K562 (cell line): ENCODE data around the gene NIPA2. TPM values are rescaled to one million over a fixed set of nuclear protein-coding genes. Genes with fewer than 3 reads are reported as not detected.

ENCODE experiments used
- ATAC-seq: fragments of 200-7000 bp; cut with Tn5 transposase; 3 replicates; pipeline ENCODE4 v1.9.1; 2020; ENCODE audit warnings: moderate library complexity
- BruUV-seq: library from RNA; stranded (reverse); fragments of 400-500 nt; replicated peaks from 2 replicates; lab custom pipeline; 2021; lab: Mats Ljungman, UMichigan
- CTCF ChIA-PET: fragments of 300-600 bp; formaldehyde crosslinking; extraction: SDS; loops from one replicate; lab custom pipeline; 2021; ENCODE audit warnings: low intra/inter-chr PET ratio; lab: Yijun Ruan, JAX
- POLR2A ChIA-PET: fragments of 300-600, 350-650 bp; sonication (Branson Sonifier 250); formaldehyde crosslinking; extraction: SDS; loops from one replicate; lab custom pipeline; 2021; ENCODE audit warnings: antibody characterized with exemption, inconsistent platforms; lab: Yijun Ruan, JAX
- DNase-seq, 4 experiments: peaks; one replicate each; pipeline versions ENCODE4 v3.0.0 to v3.0.0-alpha.2; 2011 to 2018; ENCODE audit warnings: low spot score in 3 of 4, mixed read lengths in 3 of 4; ENCODE audit errors: extremely low read depth in 1 of 4
- FAIRE-seq: peaks from 2 replicates; lab custom pipeline; 2011; peaks lifted over from hg19 to GRCh38; lab: Jason Lieb, UNC
- H2AFZ ChIP-seq: 2 replicates; pipeline ENCODE4 v1.6.0; 2011; ENCODE audit warnings: low read depth, low read length, control low read depth, inconsistent platforms
- H3K27ac ChIP-seq: fragments of 200-600 bp; 3 replicates; pipeline ENCODE4 v1.8.0; 2011; ENCODE audit warnings: low read depth, mild to moderate bottlenecking, control low read depth, inconsistent platforms, low read length, moderate library complexity, mixed read lengths; ENCODE audit errors: extremely low read depth
- H3K27me3 ChIP-seq, 2 experiments: fragments of 300-600 bp in 1 of 2; 2 replicates in 1 of 2; 3 replicates in 1 of 2; pipeline versions ENCODE4 v1.6.0 to v1.8.0; 2011; ENCODE audit warnings: inconsistent platforms in 2 of 2, low read length in 2 of 2, mild to moderate bottlenecking in 1 of 2, mixed read lengths in 1 of 2, moderate library complexity in 1 of 2; ENCODE audit not compliant: control insufficient read depth in 2 of 2, insufficient read depth in 2 of 2
- H3K36me3 ChIP-seq: fragments of 300-600 bp; 3 replicates; pipeline ENCODE4 v1.8.0; 2011; ENCODE audit warnings: mild to moderate bottlenecking, low read length, inconsistent platforms; ENCODE audit not compliant: control insufficient read depth, insufficient read depth
- H3K4me1 ChIP-seq, 2 experiments: fragments of 200-600 bp in 1 of 2; replicated peaks in 1 of 2; 2 replicates in 1 of 2; 3 replicates in 1 of 2; pipeline versions ENCODE4 v1.5.1 to v1.8.0; 2011; ENCODE audit warnings: inconsistent platforms in 2 of 2, low read length in 2 of 2, mild to moderate bottlenecking in 1 of 2, mixed read lengths in 1 of 2, moderate library complexity in 1 of 2; ENCODE audit not compliant: control insufficient read depth in 2 of 2, insufficient read depth in 2 of 2
- H3K4me2 ChIP-seq: 2 replicates; pipeline ENCODE4 v1.6.1; 2011; ENCODE audit warnings: low read length, control low read depth, inconsistent platforms, mixed read lengths; ENCODE audit not compliant: insufficient read depth
- H3K4me3 ChIP-seq: fragments of 200-600 bp; sonication (generic), shearing (Covaris generic); 2 replicates; pipeline ENCODE4 v1.5.1; 2016; ENCODE audit warnings: control low read depth, inconsistent platforms
- H3K79me2 ChIP-seq: fragments of 200-600 bp; 3 replicates; pipeline ENCODE4 v1.8.0; 2011; ENCODE audit warnings: low read length, inconsistent platforms; ENCODE audit not compliant: control insufficient read depth, insufficient read depth
- H3K9ac ChIP-seq, 2 experiments: 2 replicates each; pipeline versions ENCODE4 v1.6.0 to v1.6.1; 2011; ENCODE audit warnings: low read depth in 2 of 2, low read length in 2 of 2, control low read depth in 1 of 2, inconsistent platforms in 1 of 2, mild to moderate bottlenecking in 1 of 2, mixed read lengths in 1 of 2; ENCODE audit not compliant: insufficient read depth in 1 of 2
- H3K9me1 ChIP-seq: one replicate; pipeline ENCODE4 v1.6.0; 2011; ENCODE audit warnings: inconsistent platforms, mild to moderate bottlenecking, low read length, moderate library complexity; ENCODE audit not compliant: control insufficient read depth, insufficient read depth
- H3K9me3 ChIP-seq: replicated peaks from 2 replicates; pipeline ENCODE4 v1.5.1; 2011; ENCODE audit warnings: low read depth, low read length, inconsistent platforms; ENCODE audit not compliant: control insufficient read depth, insufficient read depth
- H4K20me1 ChIP-seq: replicated peaks from 2 replicates; pipeline ENCODE4 v1.6.1; 2011; ENCODE audit warnings: low read length, inconsistent platforms, mixed read lengths; ENCODE audit not compliant: control insufficient read depth, insufficient read depth
- MLX ChIP-seq, 2 experiments: fragments of 450-650 bp in 1 of 2; sonication (generic) in 1 of 2; formaldehyde crosslinking; conservative IDR thresholded peaks; 2 replicates each; pipeline versions ENCODE4 v1.4.0 to v1.8.1; 2020 to 2022; ENCODE audit warnings: mild to moderate bottlenecking in 1 of 2, missing genetic modification reagents in 1 of 2
- NBN ChIP-seq: fragments of 450-650 bp; IDR thresholded peaks from 2 replicates; pipeline ENCODE4 v1.6.1; 2016; ENCODE audit warnings: low read depth, mild to moderate bottlenecking
- NFIX ChIP-seq: fragments of 250-450 bp; sonication (Bioruptor Pico); IDR thresholded peaks from 2 replicates; pipeline ENCODE4 v1.4.0; 2020; ENCODE audit warnings: low read depth, mild to moderate bottlenecking, moderate library complexity
- SLC30A9 ChIP-seq: fragments of 250-450 bp; sonication (Bioruptor Pico); IDR thresholded peaks from 2 replicates; pipeline ENCODE4 v1.8.0; 2022; ENCODE audit warnings: mild to moderate bottlenecking, moderate library complexity
- ZBTB40 ChIP-seq, 2 experiments: fragments of 450-650 bp in 1 of 2; sonication (generic) in 1 of 2; formaldehyde crosslinking in 1 of 2; IDR thresholded peaks; 2 replicates each; pipeline versions ENCODE4 v1.7.1 to v1.9.0; 2016 to 2022; ENCODE audit warnings: inconsistent platforms in 1 of 2, mild to moderate bottlenecking in 1 of 2, missing genetic modification reagents in 1 of 2
- ZNF316 ChIP-seq: fragments of 450-650 bp; IDR thresholded peaks from 2 replicates; pipeline ENCODE4 v1.6.1; 2016
- ZNF41 ChIP-seq: fragments of 250-450 bp; sonication (Bioruptor Pico); conservative IDR thresholded peaks from 2 replicates; pipeline ENCODE4 v1.4.0; 2020; ENCODE audit warnings: mild to moderate bottlenecking
- ZNF695 ChIP-seq: fragments of 450-650 bp; formaldehyde crosslinking; IDR thresholded peaks from 2 replicates; pipeline ENCODE4 v1.4.0; 2020; ENCODE audit warnings: mild to moderate bottlenecking, moderate library complexity
- WGBS: fragments of 100-300 bp; shearing (Covaris generic); methylation state at CpG from one replicate; pipeline ENCODE4 v1.1.6; 2016; ENCODE audit warnings: low coverage, mixed read lengths; ENCODE audit not compliant: insufficient coverage; ENCODE audit errors: missing lambda C conversion rate; 5-methylcytosine and 5-hydroxymethylcytosine counted together
- in situ Hi-C: fragments of 300-500 bp; cut with MboI; formaldehyde crosslinking; loops from 4 replicates; pipeline ENCODE4 v1.15.0; 2018; ENCODE audit warnings: inconsistent platforms, mixed read lengths
- intact Hi-C: fragments of 100-400 bp; cut with micrococcal nuclease; formaldehyde crosslinking; loops from 2 replicates; pipeline ENCODE4 v1.14.2; 2022
- polyA plus RNA-seq, 8 experiments: library from polyadenylated mRNA; depleted of rRNA in 4 of 8; stranded (reverse) in 5 of 8; unstranded in 3 of 8; fragments of >200 nt; fragmentation: Nextera tagmentation in 2 of 8; fragmentation: Illumina TruSeq in 1 of 8; extraction: Ambion mirVana in 2 of 8; extraction: Trizol in 1 of 8; gene quantifications; 2 replicates each; pipeline versions ENCODE4 v1.2.1 to v1.2.3, GENCODE V29; 2011 to 2014; ENCODE audit warnings: inconsistent platforms in 1 of 8, missing spikeins in 1 of 8
- total RNA-seq, 7 experiments: library from RNA; depleted of rRNA in 6 of 7; stranded (reverse); fragments of >200 nt in 6 of 7; fragmentation: Illumina TruSeq in 2 of 7; extraction: Trizol in 2 of 7; gene quantifications; 2 replicates each; pipeline versions ENCODE4 v1.2.1 to v1.2.3, GENCODE V29; 2011 to 2021; ENCODE audit warnings: low replicate concordance in 1 of 7
- TF ChIP-seq, protein P1 (sequence below): fragments of 450-650 bp; IDR thresholded peaks from 2 replicates; pipeline ENCODE4 v1.6.1; 2016; ENCODE audit warnings: missing biosample characterization, missing genetic modification characterization

Gene NIPA2
- total and polyA plus RNA-seq, 9 of the 15 experiments (the other 6 are each of a cell fraction or from before 2014, with no cell fraction given) = 18.7 to 107 (median 87.3) TPM

DNA sequence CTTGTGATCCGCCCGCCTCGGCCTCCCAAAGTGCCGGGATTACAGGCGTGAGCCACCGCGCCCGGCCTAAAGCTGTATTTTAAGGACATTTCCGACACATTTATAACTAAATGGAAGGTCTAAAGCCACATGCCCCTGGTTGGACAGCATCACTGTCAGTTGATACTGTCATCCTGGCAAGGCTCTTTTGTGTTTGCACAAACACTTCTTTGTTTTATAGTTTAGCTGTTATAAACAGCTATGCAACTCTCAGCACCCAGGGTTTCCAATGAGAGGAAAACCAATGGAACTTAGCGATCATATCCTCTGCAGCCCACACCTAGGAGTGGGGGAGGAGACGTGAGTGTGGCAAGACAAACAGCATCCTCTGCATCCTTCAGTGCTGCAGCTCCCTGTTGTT is 32.3 kb upstream of the NIPA2 start:
- no peak for FAIRE-seq
- H3K4me1 ChIP-seq = no peaks in the 10 kb centered on the region
- H2AFZ ChIP-seq = no peak overlapping the region
- ChIA-PET CTCF (no interaction called here), POLR2A (interaction anchor here (0.6 kb wide), 1 partner anchor 25 kb away, joined by 4 read pairs; no protein-coding TSS in a partner anchor)
- H3K79me2 ChIP-seq = peaks cover 62% of the 10 kb centered on the region
- H3K9me3 ChIP-seq = no peaks in the 10 kb centered on the region
- H3K36me3 ChIP-seq = peaks cover 9% of the 10 kb centered on the region; the same call in 2 of the 3 replicates
- intact Hi-C loops (no loop called here), in situ Hi-C loops (no loop called here)
- 81% methylated on average over 8 of the region's 11 CpGs for WGBS
- H3K27me3 ChIP-seq = no peaks in the 10 kb centered on the region
- H3K9me1 ChIP-seq = no peaks in the 10 kb centered on the region
- ATAC-seq = no peak
- H3K9ac ChIP-seq = no peak overlapping the region
- H3K27ac ChIP-seq = no peak overlapping the region
- no peak overlapping the region for H3K4me2 ChIP-seq
- BruUV-seq = no TSS peak
- H3K4me3 ChIP-seq = no peak overlapping the region
- no peak for DNase-seq
- H4K20me1 ChIP-seq = peaks cover 5% of the 10 kb centered on the region; the same call in 1 of the 2 replicates
- TF ChIP-seq NBN (no peak), ZNF316 (no peak), SLC30A9 (CRISPR knock-in tag) (no peak), MLX (CRISPR knock-in tag; conservative IDR thresholded peaks at IDR 0.05) (no peak), ZBTB40 (IDR thresholded peaks at IDR 0.05) (no peak), ZBTB40 (CRISPR knock-in tag; IDR thresholded peaks at IDR 0.05) (no peak), ZNF695 (CRISPR knock-in tag) (no peak), ZNF41 (CRISPR knock-in tag) (no peak), NFIX (no peak)
- TF ChIP-seq, protein P1, sequence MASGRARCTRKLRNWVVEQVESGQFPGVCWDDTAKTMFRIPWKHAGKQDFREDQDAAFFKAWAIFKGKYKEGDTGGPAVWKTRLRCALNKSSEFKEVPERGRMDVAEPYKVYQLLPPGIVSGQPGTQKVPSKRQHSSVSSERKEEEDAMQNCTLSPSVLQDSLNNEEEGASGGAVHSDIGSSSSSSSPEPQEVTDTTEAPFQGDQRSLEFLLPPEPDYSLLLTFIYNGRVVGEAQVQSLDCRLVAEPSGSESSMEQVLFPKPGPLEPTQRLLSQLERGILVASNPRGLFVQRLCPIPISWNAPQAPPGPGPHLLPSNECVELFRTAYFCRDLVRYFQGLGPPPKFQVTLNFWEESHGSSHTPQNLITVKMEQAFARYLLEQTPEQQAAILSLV = no peak
